HL-60 (cell line): Measurements from ENCODE around the gene COX4I1.

Experiments
- DNase-seq, 2 experiments: peaks; one replicate each; pipeline ENCODE4 v3.0.0-alpha.2; 2010 to 2020; ENCODE audit warnings: low read depth in 1 of 2, low spot score in 1 of 2
- H3K27ac ChIP-seq: fragments of 250-450 bp; sonication (Bioruptor Pico); replicated peaks from 2 replicates; pipeline ENCODE4 v1.5.1; 2020; ENCODE audit warnings: mild to moderate bottlenecking, moderate library complexity
- H3K27me3 ChIP-seq: fragments of 250-450 bp; sonication (Bioruptor Pico); 2 replicates; pipeline ENCODE4 v1.5.1; 2021; ENCODE audit warnings: mild to moderate bottlenecking, moderate library complexity; ENCODE audit not compliant: insufficient read depth, poor library complexity, severe bottlenecking
- H3K4me3 ChIP-seq: replicated peaks from 2 replicates; pipeline ENCODE4 v1.5.1; 2011; ENCODE audit warnings: mild to moderate bottlenecking, control low read depth, low read length; ENCODE audit not compliant: insufficient read depth
- CTCF ChIP-seq: IDR thresholded peaks from one replicate; pipeline ENCODE4 v1.5.1; 2011; ENCODE audit warnings: low read length, control low read depth, inconsistent platforms; ENCODE audit not compliant: insufficient read depth
- GABPA ChIP-seq: IDR thresholded peaks from 2 replicates; pipeline ENCODE4 v1.6.1; 2012; ENCODE audit warnings: low read depth
- POLR2AphosphoS5 ChIP-seq: IDR thresholded peaks from 2 replicates; pipeline ENCODE4 v1.6.1; 2012; ENCODE audit warnings: low read depth
- SPI1 ChIP-seq: IDR thresholded peaks from 2 replicates; pipeline ENCODE4 v1.6.1; 2012; ENCODE audit warnings: low read depth, mild to moderate bottlenecking, borderline replicate concordance
- TF ChIP-seq, protein P1 (sequence below): IDR thresholded peaks from 2 replicates; pipeline ENCODE4 v1.6.1; 2012; ENCODE audit warnings: low read depth; ENCODE audit not compliant: insufficient replicate concordance

Gene COX4I1

GRCh38 chr16:85762970-85763369 lies 36.5 kb upstream of the COX4I1 start:
- no peak for DNase-seq
- no peaks in the 10 kb centered on the region for H3K27me3 ChIP-seq
- no peak overlapping the region for H3K27ac ChIP-seq
- H3K4me3 ChIP-seq, result no peak overlapping the region
- TF ChIP-seq CTCF (no peak), SPI1 (no peak), GABPA (no peak), POLR2AphosphoS5 (no peak)
- TF ChIP-seq, protein P1, sequence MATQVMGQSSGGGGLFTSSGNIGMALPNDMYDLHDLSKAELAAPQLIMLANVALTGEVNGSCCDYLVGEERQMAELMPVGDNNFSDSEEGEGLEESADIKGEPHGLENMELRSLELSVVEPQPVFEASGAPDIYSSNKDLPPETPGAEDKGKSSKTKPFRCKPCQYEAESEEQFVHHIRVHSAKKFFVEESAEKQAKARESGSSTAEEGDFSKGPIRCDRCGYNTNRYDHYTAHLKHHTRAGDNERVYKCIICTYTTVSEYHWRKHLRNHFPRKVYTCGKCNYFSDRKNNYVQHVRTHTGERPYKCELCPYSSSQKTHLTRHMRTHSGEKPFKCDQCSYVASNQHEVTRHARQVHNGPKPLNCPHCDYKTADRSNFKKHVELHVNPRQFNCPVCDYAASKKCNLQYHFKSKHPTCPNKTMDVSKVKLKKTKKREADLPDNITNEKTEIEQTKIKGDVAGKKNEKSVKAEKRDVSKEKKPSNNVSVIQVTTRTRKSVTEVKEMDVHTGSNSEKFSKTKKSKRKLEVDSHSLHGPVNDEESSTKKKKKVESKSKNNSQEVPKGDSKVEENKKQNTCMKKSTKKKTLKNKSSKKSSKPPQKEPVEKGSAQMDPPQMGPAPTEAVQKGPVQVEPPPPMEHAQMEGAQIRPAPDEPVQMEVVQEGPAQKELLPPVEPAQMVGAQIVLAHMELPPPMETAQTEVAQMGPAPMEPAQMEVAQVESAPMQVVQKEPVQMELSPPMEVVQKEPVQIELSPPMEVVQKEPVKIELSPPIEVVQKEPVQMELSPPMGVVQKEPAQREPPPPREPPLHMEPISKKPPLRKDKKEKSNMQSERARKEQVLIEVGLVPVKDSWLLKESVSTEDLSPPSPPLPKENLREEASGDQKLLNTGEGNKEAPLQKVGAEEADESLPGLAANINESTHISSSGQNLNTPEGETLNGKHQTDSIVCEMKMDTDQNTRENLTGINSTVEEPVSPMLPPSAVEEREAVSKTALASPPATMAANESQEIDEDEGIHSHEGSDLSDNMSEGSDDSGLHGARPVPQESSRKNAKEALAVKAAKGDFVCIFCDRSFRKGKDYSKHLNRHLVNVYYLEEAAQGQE, result no peak

- no peaks in the 10 kb centered on the region for H3K27me3 ChIP-seq
- no peak overlapping the region for H3K4me3 ChIP-seq
- TF ChIP-seq SPI1 (no peak), CTCF (no peak), GABPA (no peak), POLR2AphosphoS5 (no peak)
- TF ChIP-seq, protein P1, result no peak
- H3K27ac ChIP-seq, result no peak overlapping the region
- DNase-seq, result no peak
Measured at GRCh38 chr16:85763616-85764015, 35.9 kb upstream of the COX4I1 start.

DNA sequence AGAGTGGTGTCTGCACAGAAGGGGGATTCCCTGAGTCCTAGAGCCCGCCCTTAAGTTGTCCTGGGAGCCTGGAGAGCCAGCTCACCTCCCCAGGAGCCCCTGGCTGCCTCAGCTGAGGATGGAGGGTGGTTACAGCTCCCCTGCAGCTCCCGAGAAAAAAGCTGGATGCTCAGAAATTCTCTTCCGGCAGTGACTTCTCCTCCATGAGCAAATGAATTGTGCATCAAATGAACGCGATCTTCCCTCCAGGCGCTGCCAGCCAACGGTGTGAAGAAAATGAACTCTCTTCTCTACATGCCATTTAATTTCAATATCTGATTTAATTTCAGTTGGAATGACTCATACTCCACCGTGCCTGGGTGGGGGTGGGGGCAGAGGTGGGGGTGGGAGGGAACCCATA lies 34.3 kb upstream of the COX4I1 start:
- H3K27me3 ChIP-seq, result no peaks in the 10 kb centered on the region
- TF ChIP-seq GABPA (no peak), SPI1 (no peak), CTCF (no peak), POLR2AphosphoS5 (no peak)
- TF ChIP-seq, protein P1, result no peak
- no peak for DNase-seq
- no peak overlapping the region for H3K27ac ChIP-seq
- H3K4me3 ChIP-seq, result no peak overlapping the region
